Ovary (tissue), 9 donors: Measurements from ENCODE around the gene HSD17B8. TPM values are rescaled to one million over a fixed set of nuclear protein-coding genes. Genes with fewer than 3 reads are reported as not detected.

Experiments used
- DNase-seq, 5 donors: peaks; one replicate each; pipeline ENCODE4 v3.0.0-alpha.2; 2019 to 2020
- H3K27ac ChIP-seq, 2 donors: fragments of 200-600 bp; one replicate each; pipeline versions ENCODE4 v1.5.1 to v1.8.0; 2019 to 2022
- H3K27me3 ChIP-seq: fragments of 200-600 bp; one replicate; pipeline ENCODE4 v1.8.0; 2022
- H3K36me3 ChIP-seq: fragments of 200-600 bp; sonication (generic); one replicate; pipeline ENCODE4 v1.5.1; 2019
- H3K4me1 ChIP-seq: one replicate; pipeline ENCODE4 v1.8.1; 2013; ENCODE audit warnings: mild to moderate bottlenecking, moderate library complexity; ENCODE audit not compliant: insufficient read depth
- H3K4me3 ChIP-seq: fragments of 200-600 bp; sonication (generic); one replicate; pipeline ENCODE4 v1.5.1; 2017
- H3K9me3 ChIP-seq, 2 donors: fragments of 200-600 bp in 1 of 2; sonication (generic) in 1 of 2; one replicate each; pipeline versions ENCODE4 v1.5.1 to v1.8.1; 2013 to 2019; ENCODE audit warnings: mild to moderate bottlenecking in 1 of 2, moderate library complexity in 1 of 2
- EP300 ChIP-seq: sonication (generic); formaldehyde crosslinking; IDR thresholded peaks from one replicate; pipeline ENCODE4 v1.6.1; 2017; ENCODE audit warnings: antibody characterized with exemption
- POLR2A ChIP-seq: fragments of 450-650 bp; IDR thresholded peaks from one replicate; pipeline ENCODE4 v1.6.1; 2017; ENCODE audit warnings: antibody characterized with exemption, mild to moderate bottlenecking, moderate library complexity
- WGBS, 3 donors: extraction: QIAGEN DNeasy Blood & Tissue Kit in 1 of 3; methylation state at CpG; one replicate each; pipeline versions ENCODE4 v1.1.5 to v1.1.7; 2013 to 2017; 5-methylcytosine and 5-hydroxymethylcytosine counted together
- intact Hi-C, 4 donors: fragments of 100-400 bp; cut with DNase I; formaldehyde crosslinking; loops; one replicate each; pipeline versions ENCODE4 v1.11.0 to v1.15.1; 2022 to 2023
- polyA plus RNA-seq, 2 donors: library from polyadenylated mRNA; stranded (reverse); fragments of 200-250 nt in 1 of 2; fragments of 350-450 nt in 1 of 2; fragmentation: Illumina TruSeq in 1 of 2; extraction: RNeasy Lipid Tissue Mini Kit (QIAGEN cat#74804) in 1 of 2; gene quantifications; one replicate each; pipeline ENCODE4 v1.2.3, GENCODE V29; 2013 to 2014
- total RNA-seq, 7 donors: library from RNA; depleted of rRNA in 2 of 7; stranded (reverse); fragments of >200 nt in 2 of 7; fragmentation: NEBNext Ultra II Directional in 3 of 7; extraction: Animal tissue kit (Norgen Biotek cat#: 25700) in 3 of 7; gene quantifications; one replicate each; pipeline versions ENCODE4 v1.1.0 to v1.2.4, GENCODE V29; 2016 to 2023
- TF ChIP-seq, protein P1 (sequence below), 3 donors: fragments of 450-650 bp in 2 of 3; fragments of 200-600 bp in 1 of 3; IDR thresholded peaks; one replicate each; pipeline versions ENCODE4 v1.5.1 to v1.8.0; 2016 to 2022; ENCODE audit warnings: antibody characterized with exemption in 3 of 3, mild to moderate bottlenecking in 1 of 3
- donor health status: DM: no; HTN: no; CAD: no; lungs with moderate emphysema.
- donor health status: DM: no; HTN: no; CAD: no.
- donor health status: Bipolar disorder and iron deficiency.
- donor health status: DM: yes; HTN: yes; CAD: no.
- donor health status: DM: no; HTN: no; CAD: no.
- donor health status: DM: yes; HTN: yes; CAD: no.

Gene HSD17B8
- total and polyA plus RNA-seq, 9 donors = 4.0 to 18.4 (median 8.8) TPM

DNA sequence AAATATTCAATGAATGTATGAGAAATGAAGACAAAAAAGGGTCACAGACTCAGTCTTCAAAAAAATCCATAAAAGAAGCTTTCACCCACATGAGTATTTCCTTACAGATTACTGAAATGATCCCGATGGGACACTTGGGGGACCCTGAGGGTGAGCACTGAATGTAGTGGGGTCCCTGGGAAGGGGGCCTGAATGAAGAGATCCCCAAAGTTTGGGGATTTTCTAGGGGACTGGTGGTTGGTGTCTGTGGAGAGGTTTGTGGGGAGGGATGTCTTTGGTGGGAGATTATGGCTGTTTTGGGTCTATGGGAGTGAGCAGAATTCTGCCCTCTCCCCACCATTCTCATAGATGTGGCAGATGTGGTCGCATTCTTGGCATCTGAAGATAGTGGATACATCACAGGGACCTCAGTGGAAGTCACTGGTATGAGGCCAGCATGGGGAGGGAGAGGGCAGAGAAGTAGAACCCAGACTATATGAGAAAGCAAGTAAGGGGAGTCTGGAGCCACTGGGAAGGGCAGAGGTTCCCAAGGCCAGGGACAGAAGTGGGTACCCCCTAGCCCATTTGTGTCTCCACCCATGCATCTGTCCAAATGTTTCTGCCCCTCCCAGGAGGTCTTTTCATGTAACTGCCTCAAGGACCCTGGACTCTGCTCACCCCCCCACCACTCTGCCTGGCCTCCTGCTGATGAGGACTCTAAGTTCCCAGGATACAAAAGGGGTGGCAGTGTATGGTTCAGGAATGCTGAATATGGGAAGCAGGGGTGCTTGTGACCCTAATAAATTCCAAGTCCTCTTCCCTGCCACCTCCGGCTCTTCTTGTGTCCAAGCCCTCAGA lies 1.8 kb downstream of the HSD17B8 start:
- H3K9me3 ChIP-seq = no peaks in the 10 kb centered on the region
- WGBS, 3 donors = 73 to 74% (median 74%) methylated on average over 3 of the region's 3 CpGs
- peaks cover 29% of the 10 kb centered on the region for H3K4me1 ChIP-seq
- no peak overlapping the region for H3K27ac ChIP-seq
- intact Hi-C loops = no loop called here
- no peak overlapping the region for H3K4me3 ChIP-seq
- no peak for DNase-seq
- TF ChIP-seq, protein P1, sequence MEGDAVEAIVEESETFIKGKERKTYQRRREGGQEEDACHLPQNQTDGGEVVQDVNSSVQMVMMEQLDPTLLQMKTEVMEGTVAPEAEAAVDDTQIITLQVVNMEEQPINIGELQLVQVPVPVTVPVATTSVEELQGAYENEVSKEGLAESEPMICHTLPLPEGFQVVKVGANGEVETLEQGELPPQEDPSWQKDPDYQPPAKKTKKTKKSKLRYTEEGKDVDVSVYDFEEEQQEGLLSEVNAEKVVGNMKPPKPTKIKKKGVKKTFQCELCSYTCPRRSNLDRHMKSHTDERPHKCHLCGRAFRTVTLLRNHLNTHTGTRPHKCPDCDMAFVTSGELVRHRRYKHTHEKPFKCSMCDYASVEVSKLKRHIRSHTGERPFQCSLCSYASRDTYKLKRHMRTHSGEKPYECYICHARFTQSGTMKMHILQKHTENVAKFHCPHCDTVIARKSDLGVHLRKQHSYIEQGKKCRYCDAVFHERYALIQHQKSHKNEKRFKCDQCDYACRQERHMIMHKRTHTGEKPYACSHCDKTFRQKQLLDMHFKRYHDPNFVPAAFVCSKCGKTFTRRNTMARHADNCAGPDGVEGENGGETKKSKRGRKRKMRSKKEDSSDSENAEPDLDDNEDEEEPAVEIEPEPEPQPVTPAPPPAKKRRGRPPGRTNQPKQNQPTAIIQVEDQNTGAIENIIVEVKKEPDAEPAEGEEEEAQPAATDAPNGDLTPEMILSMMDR (IDR thresholded peaks at IDR 0.05) = no peak
- TF ChIP-seq EP300 (no peak), POLR2A (no peak)
- no peaks in the 10 kb centered on the region for H3K36me3 ChIP-seq
- H3K27me3 ChIP-seq = no peaks in the 10 kb centered on the region

DNA sequence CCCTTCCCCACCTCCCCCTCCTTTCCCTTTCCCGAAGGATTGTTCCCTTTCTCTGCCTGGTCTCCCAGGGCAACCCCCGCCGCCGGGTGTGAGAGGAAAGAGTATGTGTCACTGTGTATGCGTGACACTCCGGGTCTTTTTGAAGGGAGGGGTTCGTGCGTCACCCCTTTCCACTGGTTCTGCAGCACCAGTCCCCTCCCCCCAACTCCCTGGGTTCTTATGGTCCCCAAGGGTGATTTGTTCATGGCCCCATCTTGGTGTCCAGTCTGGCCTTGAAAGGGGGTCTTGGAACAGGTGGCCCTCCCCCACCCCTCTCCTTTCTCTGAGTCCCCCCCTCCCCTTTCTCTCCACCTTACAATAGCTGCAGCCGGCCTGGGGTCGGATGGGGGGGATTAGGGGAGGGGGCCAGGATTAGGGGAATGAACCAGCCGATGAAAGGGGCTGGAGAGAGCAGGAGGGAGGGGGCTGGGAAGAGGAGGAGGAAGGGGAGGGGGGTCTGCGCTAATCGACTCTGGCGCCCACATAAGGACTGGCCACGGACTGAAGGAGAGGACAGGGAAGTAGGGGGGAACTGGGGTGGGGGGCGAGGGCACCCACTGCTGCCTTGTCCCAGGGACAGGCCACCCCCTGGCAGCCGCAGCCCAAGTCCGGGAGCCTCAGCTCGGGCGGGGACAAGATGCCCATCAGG lies 2.6 kb downstream of the HSD17B8 start:
- Histone ChIP-seq H3K27me3 (no peaks in the 10 kb centered on the region), H3K9me3 (no peaks in the 10 kb centered on the region), H3K36me3 (no peaks in the 10 kb centered on the region), H3K4me3 (peak overlapping the region; percentile 74), H3K4me1 (peaks cover 22% of the 10 kb centered on the region), H3K27ac (peak overlapping the region; percentile 88 to 98)
- DNase-seq = peak in 2 of 5 donors; percentile 38 to 43
- 11 to 15% (median 15%) methylated on average over 18 to 20 of the region's 20 CpGs for WGBS, 3 donors
- TF ChIP-seq POLR2A = no peak
- TF ChIP-seq, protein P1 (IDR thresholded peaks at IDR 0.05) = no peak
- TF ChIP-seq EP300 = no peak
- intact Hi-C loops = no loop called here

DNA sequence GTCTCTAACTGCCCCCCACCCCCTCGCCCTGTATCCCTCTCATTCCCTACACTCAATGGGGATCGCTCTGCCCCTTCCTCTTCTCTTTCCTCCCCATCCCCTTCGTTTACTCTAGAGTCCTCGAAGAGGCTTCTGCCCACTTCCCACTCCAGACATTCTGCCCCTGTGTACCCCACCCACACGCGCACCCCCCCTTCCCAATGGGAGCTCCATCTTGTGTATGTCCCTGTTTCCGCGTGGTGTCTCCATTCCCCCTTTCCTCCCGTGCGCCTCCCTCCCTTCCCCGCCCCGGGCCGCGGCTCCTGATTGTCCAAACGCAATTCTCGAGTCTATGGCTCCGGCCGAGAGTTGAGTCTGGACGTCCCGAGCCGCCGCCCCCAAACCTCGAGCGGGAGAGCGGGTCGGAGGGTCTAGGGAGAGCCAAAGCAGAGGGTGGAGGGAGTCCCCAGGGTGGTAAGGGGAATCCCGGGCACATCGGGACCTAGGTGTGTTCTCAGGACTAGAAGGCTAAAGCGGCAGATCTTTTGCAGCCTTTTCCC lies 3.2 kb downstream of the HSD17B8 start:
- Histone ChIP-seq H3K27me3 (no peaks in the 10 kb centered on the region), H3K27ac (peak overlapping the region; percentile 88 to 98), H3K4me3 (peak overlapping the region; percentile 74), H3K9me3 (no peaks in the 10 kb centered on the region), H3K36me3 (no peaks in the 10 kb centered on the region), H3K4me1 (peaks cover 21% of the 10 kb centered on the region)
- peak; percentile 60 to 81 (median 75) for DNase-seq
- intact Hi-C loops = no loop called here
- 0 to 1% (median 1%) methylated on average over 29 of the region's 29 CpGs for WGBS, 3 donors
- TF ChIP-seq EP300 (no peak), POLR2A (no peak)
- TF ChIP-seq, protein P1 (IDR thresholded peaks at IDR 0.05) = no peak

DNA sequence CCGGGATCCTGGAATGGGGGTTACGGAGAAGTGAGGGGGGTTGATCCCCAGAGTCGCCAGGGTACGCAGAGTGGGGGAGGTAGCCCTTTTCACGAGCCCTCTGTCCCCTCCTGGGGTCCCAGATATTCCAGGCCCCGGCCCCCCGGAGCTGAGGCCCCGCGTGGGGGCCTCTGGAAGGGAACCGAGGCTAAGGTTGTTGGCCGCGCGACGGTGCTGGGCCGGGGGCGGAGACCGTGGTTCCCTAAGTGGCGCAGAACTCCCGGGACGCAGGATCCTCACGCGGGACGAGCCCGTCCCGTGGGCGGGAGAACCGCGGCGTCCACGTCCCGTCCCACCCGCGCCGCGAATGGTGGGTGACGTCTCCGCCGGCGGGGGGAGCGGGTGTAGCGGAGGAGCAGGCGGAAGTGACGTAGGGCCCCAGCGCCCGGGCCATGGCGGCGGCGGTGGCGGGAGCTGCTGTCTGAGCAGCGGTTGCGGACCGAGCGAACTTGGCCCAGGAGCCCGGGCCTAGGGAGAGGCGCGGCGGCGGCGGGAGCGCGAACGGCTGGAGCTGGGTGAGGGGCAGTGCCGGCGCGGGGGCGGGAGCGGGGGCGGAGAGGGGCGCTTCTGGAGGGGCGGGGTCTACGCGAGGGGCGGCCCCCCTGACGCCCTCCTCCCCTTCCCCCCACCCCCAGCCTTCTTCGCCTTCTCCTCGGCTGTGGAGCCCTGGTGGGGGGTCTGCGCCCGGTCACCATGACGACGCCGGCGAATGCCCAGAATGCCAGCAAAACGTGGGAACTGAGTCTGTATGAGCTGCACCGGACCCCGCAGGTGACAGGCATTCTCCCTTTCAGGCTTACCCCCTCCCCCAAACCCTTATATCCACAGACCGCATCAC lies 3.9 kb downstream of the HSD17B8 start, which contains the start of gene RING1:
Gene RING1 (plus strand): TSS at position 410 of the 877 bp plus-strand sequence. CDS start 323 bp downstream, at position 733.
- intact Hi-C loops = no loop called here
- peak; percentile 88 to 94 (median 93) for DNase-seq
- WGBS, 3 donors = 0 to 1% (median 1%) methylated on average over 66 to 85 of the region's 86 CpGs

More for the DNA sequence above, 3.9 kb downstream of the HSD17B8 start, which contains the start of gene RING1:
- Histone ChIP-seq H3K36me3 (no peaks in the 10 kb centered on the region), H3K4me3 (peak within 1 kb of the TSS; percentile 74), H3K9me3 (no peaks in the 10 kb centered on the region), H3K27me3 (no peaks in the 10 kb centered on the region), H3K27ac (peak within 1 kb of the TSS; percentile 88 to 98), H3K4me1 (peaks cover 26% of the 10 kb centered on the region)
- TF ChIP-seq, protein P1 (IDR thresholded peaks at IDR 0.05) = peak in 2 of 3 donors; percentile 20 to 43
- TF ChIP-seq POLR2A = peak; percentile 100
- no peak for TF ChIP-seq EP300
